H1 (cell line): ENCODE results near the gene ARHGDIB. TPM values are rescaled to one million over a fixed set of nuclear protein-coding genes. Genes with fewer than 3 reads are reported as not detected.

Experiments
- CTCF ChIA-PET: fragments of 300-600 bp; sonication (Branson Sonifier 250); formaldehyde crosslinking; loops from one replicate; lab custom pipeline; 2021; ENCODE audit not compliant: partially characterized antibody; lab: Charles Lee
- POLR2A ChIA-PET: fragments of 300-600 bp; sonication (Branson Sonifier 250); formaldehyde crosslinking; loops from one replicate; lab custom pipeline; 2021; ENCODE audit warnings: inconsistent platforms; ENCODE audit not compliant: partially characterized antibody; lab: Charles Lee
- DNase-seq, 2 experiments: peaks; one replicate each; pipeline versions ENCODE4 v3.0.0 to v3.0.0-alpha.2; 2010 to 2022; ENCODE audit warnings: low spot score in 2 of 2, low read depth in 1 of 2, mixed read lengths in 1 of 2
- FAIRE-seq: peaks from 2 replicates; lab custom pipeline; 2011; peaks lifted over from hg19 to GRCh38; lab: Jason Lieb, UNC
- H2AFZ ChIP-seq: 2 replicates; pipeline ENCODE4 v1.8.1; 2012; ENCODE audit warnings: low read length, inconsistent platforms
- H2AK5ac ChIP-seq: 2 replicates; pipeline ENCODE4 v1.6.1; 2013; ENCODE audit warnings: low read depth, low read length
- H2BK120ac ChIP-seq: replicated peaks from 2 replicates; pipeline ENCODE3; 2013; ENCODE audit warnings: low read depth, low read length, inconsistent platforms
- H2BK12ac ChIP-seq: 2 replicates; pipeline ENCODE4 v1.6.1; 2013; ENCODE audit warnings: low read depth, low read length
- H2BK15ac ChIP-seq: 2 replicates; pipeline ENCODE4 v1.6.1; 2013; ENCODE audit warnings: low read length
- H2BK20ac ChIP-seq: 2 replicates; pipeline ENCODE4 v1.6.1; 2013; ENCODE audit warnings: low read length
- H2BK5ac ChIP-seq: 2 replicates; pipeline ENCODE4 v1.6.1; 2013; ENCODE audit warnings: low read depth, low read length
- H3K14ac ChIP-seq: 2 replicates; pipeline ENCODE4 v1.6.1; 2013; ENCODE audit warnings: inconsistent platforms; ENCODE audit not compliant: insufficient read length
- H3K18ac ChIP-seq: 2 replicates; pipeline ENCODE4 v1.6.1; 2013; ENCODE audit warnings: low read length; ENCODE audit errors: extremely low read depth
- H3K23ac ChIP-seq: 2 replicates; pipeline ENCODE4 v1.6.1; 2013; ENCODE audit warnings: inconsistent platforms; ENCODE audit not compliant: insufficient read length
- H3K23me2 ChIP-seq: 2 replicates; pipeline ENCODE4 v1.6.1; 2013; ENCODE audit warnings: low read depth, low read length
- H3K27ac ChIP-seq: 2 replicates; pipeline ENCODE4 v1.6.1; 2011; ENCODE audit warnings: low read depth, low read length, inconsistent platforms
- H3K27me3 ChIP-seq, 4 experiments: replicated peaks in 1 of 4; 1 replicate in 1 of 4; 2 replicates in 3 of 4; pipeline versions ENCODE4 v1.6.1 to v1.8.1; 2011 to 2013; ENCODE audit warnings: low read length in 3 of 4, mild to moderate bottlenecking in 3 of 4, inconsistent platforms in 2 of 4, mixed read lengths in 2 of 4, moderate library complexity in 1 of 4; ENCODE audit not compliant: control insufficient read depth in 3 of 4, insufficient read depth in 3 of 4; ENCODE audit errors: extremely low read depth in 1 of 4
- H3K36me3 ChIP-seq, 4 experiments: 2 replicates each; pipeline versions ENCODE4 v1.6.1 to v1.8.1; 2011 to 2013; ENCODE audit warnings: mild to moderate bottlenecking in 4 of 4, low read length in 3 of 4, moderate library complexity in 2 of 4, control low read depth in 1 of 4, inconsistent platforms in 1 of 4; ENCODE audit not compliant: insufficient read depth in 4 of 4, control insufficient read depth in 2 of 4
- H3K4ac ChIP-seq: replicated peaks from 2 replicates; pipeline ENCODE3; 2013; ENCODE audit warnings: low read length, low read depth, mixed read lengths, inconsistent platforms; ENCODE audit not compliant: insufficient read length
- H3K4me1 ChIP-seq, 4 experiments: replicated peaks in 1 of 4; 1 replicate in 1 of 4; 2 replicates in 3 of 4; pipeline versions ENCODE4 v1.6.1 to v1.8.1; 2011 to 2013; ENCODE audit warnings: low read length in 3 of 4, inconsistent platforms in 2 of 4, mixed read lengths in 1 of 4; ENCODE audit not compliant: insufficient read depth in 4 of 4, control insufficient read depth in 3 of 4
- H3K4me2 ChIP-seq, 2 experiments: 2 replicates each; pipeline versions ENCODE4 v1.6.1 to v1.8.1; 2011 to 2013; ENCODE audit warnings: low read depth in 2 of 2, low read length in 2 of 2, control low read depth in 1 of 2, inconsistent platforms in 1 of 2, mild to moderate bottlenecking in 1 of 2; ENCODE audit not compliant: insufficient read depth in 1 of 2
- H3K4me3 ChIP-seq, 4 experiments: fragments of 200-600, 300-600 bp in 1 of 4; sonication (generic), shearing (Covaris generic), sonication (Bioruptor Twin) in 1 of 4; 2 replicates each; pipeline versions ENCODE4 v1.5.1 to v1.8.1; 2011 to 2016; ENCODE audit warnings: low read length in 4 of 4, low read depth in 3 of 4, control low read depth in 2 of 4, inconsistent platforms in 2 of 4, mild to moderate bottlenecking in 2 of 4, mixed read lengths in 1 of 4, moderate library complexity in 1 of 4; ENCODE audit not compliant: insufficient read depth in 2 of 4; ENCODE audit errors: extremely low read depth in 1 of 4
- H3K56ac ChIP-seq: replicated peaks from 2 replicates; pipeline ENCODE3; 2013; ENCODE audit warnings: low read depth, mild to moderate bottlenecking, mixed read lengths, low read length, inconsistent platforms; ENCODE audit not compliant: insufficient read length
- H3K79me1 ChIP-seq: 2 replicates; pipeline ENCODE4 v1.6.1; 2013; ENCODE audit warnings: low read depth, low read length, control low read depth
- H3K79me2 ChIP-seq, 2 experiments: 2 replicates each; pipeline versions ENCODE4 v1.6.1 to v1.8.1; 2012 to 2013; ENCODE audit warnings: low read length in 2 of 2, mild to moderate bottlenecking in 2 of 2, inconsistent platforms in 1 of 2; ENCODE audit not compliant: insufficient read depth in 2 of 2, control insufficient read depth in 1 of 2
- H3K9ac ChIP-seq, 4 experiments: replicated peaks in 1 of 4; 1 replicate in 1 of 4; 2 replicates in 3 of 4; pipeline versions ENCODE4 v1.6.1 to v1.8.1; 2011 to 2013; ENCODE audit warnings: low read depth in 3 of 4, low read length in 3 of 4, control low read depth in 2 of 4, mild to moderate bottlenecking in 2 of 4, moderate library complexity in 2 of 4, inconsistent platforms in 1 of 4; ENCODE audit errors: extremely low read depth in 1 of 4
- H3K9me3 ChIP-seq, 2 experiments: 2 replicates each; pipeline versions ENCODE4 v1.6.1 to v1.8.1; 2012 to 2013; ENCODE audit warnings: mild to moderate bottlenecking in 2 of 2, moderate library complexity in 2 of 2, control low read depth in 1 of 2, inconsistent platforms in 1 of 2, low read depth in 1 of 2, low read length in 1 of 2, mixed read lengths in 1 of 2; ENCODE audit not compliant: insufficient read depth in 2 of 2
- H4K20me1 ChIP-seq, 2 experiments: replicated peaks in 1 of 2; 2 replicates each; pipeline versions ENCODE3 to v1.8.1; 2011 to 2013; ENCODE audit warnings: inconsistent platforms in 2 of 2, low read length in 2 of 2, mild to moderate bottlenecking in 1 of 2; ENCODE audit not compliant: insufficient read depth in 2 of 2, control insufficient read depth in 1 of 2
- H4K5ac ChIP-seq: 2 replicates; pipeline ENCODE4 v1.6.1; 2013; ENCODE audit warnings: low read length, low read depth, mixed read lengths, inconsistent platforms; ENCODE audit not compliant: insufficient read length
- H4K8ac ChIP-seq: 2 replicates; pipeline ENCODE4 v1.8.0; 2013; ENCODE audit warnings: mild to moderate bottlenecking, moderate library complexity, low read length, inconsistent platforms; ENCODE audit not compliant: insufficient read depth; ENCODE audit errors: extremely low read depth
- H4K91ac ChIP-seq: replicated peaks from 2 replicates; pipeline ENCODE3; 2013; ENCODE audit warnings: low read length, mixed read lengths, inconsistent platforms; ENCODE audit not compliant: insufficient read length
- ATF3 ChIP-seq: IDR thresholded peaks from 2 replicates; pipeline ENCODE4 v1.6.1; 2011; ENCODE audit warnings: low read depth, mild to moderate bottlenecking, low read length; ENCODE audit not compliant: insufficient read depth
- CEBPB ChIP-seq: IDR thresholded peaks from 2 replicates; pipeline ENCODE4 v1.6.1; 2012; ENCODE audit warnings: low read depth, low read length
- CHD2 ChIP-seq: IDR thresholded peaks from 2 replicates; pipeline ENCODE4 v1.6.1; 2012; ENCODE audit warnings: low read length, improper control_type of control experiment
- EP300 ChIP-seq, 2 experiments: IDR thresholded peaks; 1 replicate in 1 of 2; 2 replicates in 1 of 2; pipeline ENCODE4 v1.6.1; 2011 to 2012; ENCODE audit warnings: low read depth in 2 of 2, low read length in 2 of 2, mild to moderate bottlenecking in 2 of 2, borderline replicate concordance in 1 of 2, inconsistent platforms in 1 of 2, moderate library complexity in 1 of 2
- GABPA ChIP-seq: IDR thresholded peaks from 2 replicates; pipeline ENCODE4 v1.6.1; 2011; ENCODE audit warnings: mild to moderate bottlenecking, low read length, moderate library complexity, borderline replicate concordance; ENCODE audit not compliant: insufficient read depth
- GTF2F1 ChIP-seq: IDR thresholded peaks from 2 replicates; pipeline ENCODE4 v1.6.1; 2012; ENCODE audit warnings: low read depth, low read length, improper control_type of control experiment, borderline replicate concordance
- HDAC2 ChIP-seq, 2 experiments: fragments of 300-600 bp in 1 of 2; sonication (generic) in 1 of 2; IDR thresholded peaks; 2 replicates each; pipeline ENCODE4 v1.6.1; 2011 to 2012; ENCODE audit warnings: low read depth in 2 of 2, low read length in 2 of 2, mild to moderate bottlenecking in 2 of 2, moderate library complexity in 2 of 2, borderline replicate concordance in 1 of 2, inconsistent platforms in 1 of 2
- MAFK ChIP-seq: IDR thresholded peaks from 2 replicates; pipeline ENCODE4 v1.6.1; 2012; ENCODE audit warnings: low read depth, mild to moderate bottlenecking, improper control_type of control experiment, low read length
- PHF8 ChIP-seq: fragments of 200-600 bp; sonication (generic); conservative IDR thresholded peaks from 2 replicates; pipeline ENCODE4 v1.7.1; 2012; ENCODE audit warnings: low read depth, mild to moderate bottlenecking, inconsistent platforms, low read length, moderate library complexity
- POU5F1 ChIP-seq: IDR thresholded peaks from 2 replicates; pipeline ENCODE4 v1.6.1; 2011; ENCODE audit warnings: low read depth, mild to moderate bottlenecking, low read length, moderate library complexity
- RFX5 ChIP-seq: IDR thresholded peaks from 2 replicates; pipeline ENCODE4 v1.6.1; 2011; ENCODE audit warnings: low read depth, low read length, improper control_type of control experiment, borderline replicate concordance
- SP2 ChIP-seq: IDR thresholded peaks from 2 replicates; pipeline ENCODE4 v1.6.1; 2012; ENCODE audit warnings: mild to moderate bottlenecking, low read length, inconsistent platforms
- WGBS, 2 experiments: shearing (Covaris generic) in 1 of 2; methylation state at CpG; one replicate each; pipeline versions ENCODE4 v1.1.6 to v1.1.7; 2013 to 2015; ENCODE audit warnings: low lambda C conversion rate in 2 of 2, mixed read lengths in 2 of 2, inconsistent platforms in 1 of 2, low coverage in 1 of 2, missing lambda C conversion rate in 1 of 2; ENCODE audit not compliant: insufficient replicate concordance in 2 of 2, insufficient coverage in 1 of 2, insufficient read length in 1 of 2; ENCODE audit errors: extremely low coverage in 1 of 2, missing lambda C conversion rate in 1 of 2; 5-methylcytosine and 5-hydroxymethylcytosine counted together
- polyA plus RNA-seq, 7 experiments: library from polyadenylated mRNA; depleted of rRNA in 3 of 7; stranded (reverse) in 5 of 7; unstranded in 2 of 7; fragments of >200 nt in 5 of 7; fragments of 200-250 nt in 2 of 7; gene quantifications; 1 replicate in 5 of 7; 2 replicates in 1 of 7; 4 replicates in 1 of 7; pipeline versions ENCODE4 v1.2.1 to v1.2.3, GENCODE V29; 2011 to 2013; ENCODE audit warnings: missing spikeins in 2 of 7, mixed read lengths in 2 of 7
- total RNA-seq: library from RNA; stranded (reverse); fragmentation: NEBNext Ultra II Directional; extraction: Animal tissue kit (Norgen Biotek cat#: 25700); gene quantifications from 2 replicates; pipeline ENCODE4 v1.2.1, GENCODE V29; 2021

ARHGDIB gene
- total and polyA plus RNA-seq, 2 of the 8 experiments (the other 6 are each of a cell fraction or from before 2014, with no cell fraction given) = 0.82 to 1.3 TPM

DNA sequence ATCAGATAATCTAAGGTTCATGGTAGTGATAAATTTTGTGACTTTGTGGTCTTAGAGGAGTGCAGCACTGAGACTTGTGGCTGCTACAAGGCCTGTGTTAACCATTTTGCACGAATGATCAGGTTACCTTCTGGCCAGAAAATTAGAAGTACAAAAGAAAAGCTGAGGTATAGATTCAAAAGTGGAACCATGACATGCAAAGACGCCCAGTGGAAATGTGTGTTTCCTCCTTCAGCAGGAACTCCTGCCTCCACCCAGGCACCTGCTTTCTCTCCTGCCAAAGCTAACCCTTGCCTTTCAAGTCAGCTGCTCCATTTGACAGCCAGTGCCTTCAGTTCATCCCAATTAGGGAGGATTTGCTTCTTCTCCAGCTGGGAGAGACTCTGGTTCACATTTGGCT is 21.6 kb upstream of the ARHGDIB start:
- H3K36me3 ChIP-seq = no peaks in the 10 kb centered on the region
- no peak overlapping the region for H3K23ac ChIP-seq
- no peaks in the 10 kb centered on the region for H3K27me3 ChIP-seq
- no peaks in the 10 kb centered on the region for H3K4me1 ChIP-seq
- no peak overlapping the region for H4K8ac ChIP-seq
- H2AK5ac ChIP-seq = no peak overlapping the region
- no peak overlapping the region for H2AFZ ChIP-seq
- no peaks in the 10 kb centered on the region for H3K23me2 ChIP-seq
- no peak overlapping the region for H2BK120ac ChIP-seq
- no peaks in the 10 kb centered on the region for H4K20me1 ChIP-seq
- no peak overlapping the region for H2BK5ac ChIP-seq
- no peaks in the 10 kb centered on the region for H3K79me2 ChIP-seq
- no peak overlapping the region for H2BK15ac ChIP-seq
- no peak for FAIRE-seq
- no peak overlapping the region for H3K4me2 ChIP-seq
- H4K91ac ChIP-seq = no peak overlapping the region
- no peak for DNase-seq
- no peak overlapping the region for H3K4ac ChIP-seq
- H2BK20ac ChIP-seq = no peak overlapping the region
- TF ChIP-seq GABPA = no peak
- no peak for TF ChIP-seq EP300 (IDR thresholded peaks at IDR 0.05; ENCODE audit: borderline replicate concordance in 1 of 2, low read depth in 2 of 2, low read length in 2 of 2)
- no peak for TF ChIP-seq POU5F1
- no peak for TF ChIP-seq PHF8
- no peak for TF ChIP-seq MAFK
- no peak for TF ChIP-seq CEBPB
- no peak for TF ChIP-seq CHD2
- no peak for TF ChIP-seq ATF3
- no peak for TF ChIP-seq RFX5
- TF ChIP-seq HDAC2 (IDR thresholded peaks at IDR 0.05; ENCODE audit: borderline replicate concordance in 1 of 2, low read depth in 2 of 2, low read length in 2 of 2) = no peak
- no peak for TF ChIP-seq SP2
- TF ChIP-seq GTF2F1 = no peak
- H3K56ac ChIP-seq = no peak overlapping the region
- no peaks in the 10 kb centered on the region for H3K79me1 ChIP-seq
- CTCF ChIA-PET = interaction anchor here (1.0 to 1.5 kb wide), 3 partner anchors 14 to 172 kb away, joined by 3 to 6 read pairs (median 4); no protein-coding TSS in a partner anchor
- H3K27ac ChIP-seq = no peak overlapping the region
- H2BK12ac ChIP-seq = no peak overlapping the region
- H3K9ac ChIP-seq = no peak overlapping the region
- no peaks in the 10 kb centered on the region for H3K9me3 ChIP-seq
- WGBS, 2 experiments = 86% methylated on average over 2 of the region's 2 CpGs; no CpG with 5 or more reads in 1 of the 2 experiments
- POLR2A ChIA-PET = no interaction called here
- H3K14ac ChIP-seq = no peak overlapping the region
- no peak overlapping the region for H4K5ac ChIP-seq
- no peak overlapping the region for H3K18ac ChIP-seq
- H3K4me3 ChIP-seq = no peak overlapping the region
